Epithelial cell of prostate (primary cell): Measurements from ENCODE around the gene MRPS18B.
"Not testable (repeated sequence)": the region's sequence is repeated elsewhere in the genome, so short reads cannot be mapped to it uniquely, and the experiment has no call there.

Source experiments
- DNase-seq: peaks from one replicate; pipeline ENCODE4 v3.0.0-alpha.2; 2011; ENCODE audit warnings: low read depth, low spot score
- H3K27ac ChIP-seq: fragments of 450-650 bp; 2 replicates; pipeline ENCODE4 v1.5.1; 2017; ENCODE audit warnings: mild to moderate bottlenecking

The MRPS18B gene

GRCh38 chr6:30617565-30618269 is at the start of gene MRPS18B:
Gene MRPS18B (plus strand): TSS chr6:30617840. CDS start chr6:30617866, 26 bp downstream.
- DNase-seq = peak; percentile 91
- H3K27ac ChIP-seq = peak within 1 kb of the TSS; percentile 95

- no peak for DNase-seq
These were observed 49.4 kb upstream of the MRPS18B start for GRCh38 chr6:30568245-30568644.

GRCh38 chr6:30570263-30570662 is 47.4 kb upstream of the MRPS18B start:
- H3K27ac ChIP-seq = no peak overlapping the region
- no peak for DNase-seq

More at GRCh38 chr6:30568245-30568644, 49.4 kb upstream of the MRPS18B start:
- H3K27ac ChIP-seq = no peak overlapping the region

GRCh38 chr6:30570740-30571074 is 46.9 kb upstream of the MRPS18B start:
- DNase-seq = no peak

GRCh38 chr6:30571075-30571761 is 46.4 kb upstream of the MRPS18B start, which contains the start of gene ABCF1:
Gene ABCF1 (plus strand): TSS chr6:30571442. CDS start chr6:30571488, 46 bp downstream.
- peak within 1 kb of the TSS; percentile 87 for H3K27ac ChIP-seq
- DNase-seq = peak; percentile 80

More at GRCh38 chr6:30570740-30571074, 46.9 kb upstream of the MRPS18B start:
- H3K27ac ChIP-seq = peak overlapping the region; percentile 87

- peak overlapping the region; percentile 87 for H3K27ac ChIP-seq
- DNase-seq = no peak
These were observed 45.9 kb upstream of the MRPS18B start for GRCh38 chr6:30571762-30572082.

- peak overlapping the region; percentile 87 for H3K27ac ChIP-seq
- peak; percentile 56 for DNase-seq
These were observed 45.5 kb upstream of the MRPS18B start for GRCh38 chr6:30572148-30572547.

- DNase-seq = no peak
- no peak overlapping the region for H3K27ac ChIP-seq
These were observed 44.5 kb upstream of the MRPS18B start for GRCh38 chr6:30573113-30573512.

- no peak overlapping the region for H3K27ac ChIP-seq
- DNase-seq = no peak
These were observed 39.6 kb upstream of the MRPS18B start for GRCh38 chr6:30578051-30578450.

GRCh38 chr6:30583921-30584320 is 33.7 kb upstream of the MRPS18B start:
- DNase-seq = no peak
- H3K27ac ChIP-seq = no peak overlapping the region

- DNase-seq = no peak
- peak overlapping the region; percentile 85 for H3K27ac ChIP-seq
These were observed 27.8 kb upstream of the MRPS18B start for GRCh38 chr6:30589754-30590358.

- DNase-seq = no peak
- H3K27ac ChIP-seq = peak overlapping the region; percentile 85
These were observed 27.1 kb upstream of the MRPS18B start for GRCh38 chr6:30590509-30590908.

- peak; percentile 84 for DNase-seq
- peak overlapping the region; percentile 85 for H3K27ac ChIP-seq
These were observed 26.6 kb upstream of the MRPS18B start for GRCh38 chr6:30591008-30591407.

GRCh38 chr6:30592287-30592686 is 25.4 kb upstream of the MRPS18B start:
- H3K27ac ChIP-seq = peak overlapping the region; percentile 85
- no peak for DNase-seq

GRCh38 chr6:30597315-30598144 is 20.1 kb upstream of the MRPS18B start:
- peak overlapping the region; percentile 8 for H3K27ac ChIP-seq
- not testable (repeated sequence) for DNase-seq

GRCh38 chr6:30598912-30599624 is 18.6 kb upstream of the MRPS18B start:
- H3K27ac ChIP-seq = peak overlapping the region; percentile 8
- DNase-seq = no peak

- peak overlapping the region; percentile 8 for H3K27ac ChIP-seq
- no peak for DNase-seq
These were observed 17.9 kb upstream of the MRPS18B start for GRCh38 chr6:30599625-30600324.

- H3K27ac ChIP-seq = no peak overlapping the region
- no peak for DNase-seq
These were observed 17.1 kb upstream of the MRPS18B start for GRCh38 chr6:30600451-30600961.

- H3K27ac ChIP-seq = no peak overlapping the region
- DNase-seq = no peak
These were observed 16.2 kb upstream of the MRPS18B start for GRCh38 chr6:30601436-30601814.
